Mesothelial cell of epicardium (in vitro differentiated cells): ENCODE results near the gene SLC2A6. TPM values are rescaled to one million over a fixed set of nuclear protein-coding genes. Genes with fewer than 3 reads are reported as not detected.
A peak's percentile ranks its signal among the peaks of the same experiment; 100 is the strongest.

ENCODE experiments used
- DNase-seq, 2 experiments: peaks; one replicate each; pipeline ENCODE4 v3.0.0; 2021; ENCODE audit warnings: low spot score in 2 of 2; ENCODE audit not compliant: unreplicated experiment in 2 of 2
- H3K27ac Mint-ChIP-seq: 2 replicates; pipeline ENCODE4 v1.8.0; 2021; ENCODE audit warnings: mixed read lengths
- H3K27me3 Mint-ChIP-seq: 2 replicates; pipeline ENCODE4 v1.8.0; 2021; ENCODE audit warnings: low read depth, mixed read lengths
- H3K36me3 Mint-ChIP-seq: 2 replicates; pipeline ENCODE4 v1.8.0; 2021; ENCODE audit warnings: mixed read lengths
- H3K4me1 Mint-ChIP-seq: 2 replicates; pipeline ENCODE4 v1.8.0; 2021; ENCODE audit warnings: mixed read lengths
- H3K4me3 Mint-ChIP-seq: 2 replicates; pipeline ENCODE4 v1.8.0; 2021; ENCODE audit warnings: mild to moderate bottlenecking, moderate library complexity, mixed read lengths
- H3K9me3 Mint-ChIP-seq: 2 replicates; pipeline ENCODE4 v1.8.0; 2021; ENCODE audit warnings: mixed read lengths
- total RNA-seq: library from RNA; stranded (reverse); gene quantifications from 3 replicates; pipeline ENCODE4 v1.2.1, GENCODE V29; 2021
- TF ChIP-seq, protein P1 (sequence below): fragments of 200-600 bp; sonication (generic); IDR thresholded peaks from one replicate; pipeline ENCODE4 v1.5.0; 2021; ENCODE audit warnings: antibody characterized with exemption; ENCODE audit not compliant: unreplicated experiment

SLC2A6 gene, protein sequence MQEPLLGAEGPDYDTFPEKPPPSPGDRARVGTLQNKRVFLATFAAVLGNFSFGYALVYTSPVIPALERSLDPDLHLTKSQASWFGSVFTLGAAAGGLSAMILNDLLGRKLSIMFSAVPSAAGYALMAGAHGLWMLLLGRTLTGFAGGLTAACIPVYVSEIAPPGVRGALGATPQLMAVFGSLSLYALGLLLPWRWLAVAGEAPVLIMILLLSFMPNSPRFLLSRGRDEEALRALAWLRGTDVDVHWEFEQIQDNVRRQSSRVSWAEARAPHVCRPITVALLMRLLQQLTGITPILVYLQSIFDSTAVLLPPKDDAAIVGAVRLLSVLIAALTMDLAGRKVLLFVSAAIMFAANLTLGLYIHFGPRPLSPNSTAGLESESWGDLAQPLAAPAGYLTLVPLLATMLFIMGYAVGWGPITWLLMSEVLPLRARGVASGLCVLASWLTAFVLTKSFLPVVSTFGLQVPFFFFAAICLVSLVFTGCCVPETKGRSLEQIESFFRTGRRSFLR
- 8.2 to 9.0 TPM (median 8.2 TPM) in 3 replicates for total RNA-seq

DNA sequence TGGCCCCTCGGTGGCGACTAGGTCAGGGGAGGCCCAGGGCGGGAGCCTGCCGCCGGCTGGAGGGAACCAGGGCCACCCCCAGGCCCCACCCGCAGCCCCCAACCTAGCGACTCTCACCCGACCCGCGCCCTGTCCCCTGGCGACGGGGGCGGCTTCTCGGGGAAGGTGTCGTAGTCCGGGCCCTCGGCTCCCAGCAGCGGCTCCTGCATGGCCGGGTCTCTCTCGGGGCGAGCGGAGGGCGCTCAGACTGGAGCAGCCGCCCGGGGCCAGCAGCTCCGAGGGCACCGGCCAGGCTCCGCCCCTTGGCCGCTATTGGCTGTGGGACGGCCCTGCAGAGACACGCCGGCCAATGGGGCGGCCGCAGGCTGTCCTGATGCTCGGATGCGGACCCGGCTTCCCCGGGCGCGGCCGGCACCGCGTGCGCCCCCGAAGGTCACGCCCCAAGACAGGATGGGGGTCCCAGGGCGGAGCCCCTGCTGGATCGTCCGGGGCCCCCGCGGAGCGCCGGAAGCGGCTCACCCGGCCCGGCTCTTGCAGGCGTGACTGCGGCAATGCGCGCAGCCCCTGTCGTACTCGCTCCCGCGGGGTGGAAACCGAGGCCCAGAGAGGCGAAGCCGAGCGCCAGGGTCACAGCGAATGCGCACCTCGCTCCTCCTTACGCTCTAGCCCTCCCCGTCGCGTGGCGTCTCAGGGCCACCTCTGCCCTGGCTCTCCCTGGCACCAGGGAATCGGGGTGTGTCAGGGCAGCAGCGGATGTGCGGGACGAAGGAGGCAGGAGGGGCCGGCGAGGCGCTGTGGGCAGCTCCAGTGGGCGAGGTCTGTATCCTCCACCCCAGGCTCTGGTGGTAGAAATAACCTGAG lies at the start of gene SLC2A6:
TSS of gene SLC2A6 (minus strand) at position 249 of the 861 bp plus-strand sequence. CDS start at position 209, 40 bp downstream.
- peak within 1 kb of the TSS; percentile 54 for H3K4me3 Mint-ChIP-seq
- peak; percentile 79 to 83 for DNase-seq
- no peaks in the 10 kb centered on the region for H3K36me3 Mint-ChIP-seq
- H3K27ac Mint-ChIP-seq, result no peak within 1 kb of the TSS
- peaks cover 10% of the 10 kb centered on the region for H3K27me3 Mint-ChIP-seq
- peaks cover 7% of the 10 kb centered on the region for H3K4me1 Mint-ChIP-seq
- no peaks in the 10 kb centered on the region for H3K9me3 Mint-ChIP-seq
- TF ChIP-seq, protein P1, sequence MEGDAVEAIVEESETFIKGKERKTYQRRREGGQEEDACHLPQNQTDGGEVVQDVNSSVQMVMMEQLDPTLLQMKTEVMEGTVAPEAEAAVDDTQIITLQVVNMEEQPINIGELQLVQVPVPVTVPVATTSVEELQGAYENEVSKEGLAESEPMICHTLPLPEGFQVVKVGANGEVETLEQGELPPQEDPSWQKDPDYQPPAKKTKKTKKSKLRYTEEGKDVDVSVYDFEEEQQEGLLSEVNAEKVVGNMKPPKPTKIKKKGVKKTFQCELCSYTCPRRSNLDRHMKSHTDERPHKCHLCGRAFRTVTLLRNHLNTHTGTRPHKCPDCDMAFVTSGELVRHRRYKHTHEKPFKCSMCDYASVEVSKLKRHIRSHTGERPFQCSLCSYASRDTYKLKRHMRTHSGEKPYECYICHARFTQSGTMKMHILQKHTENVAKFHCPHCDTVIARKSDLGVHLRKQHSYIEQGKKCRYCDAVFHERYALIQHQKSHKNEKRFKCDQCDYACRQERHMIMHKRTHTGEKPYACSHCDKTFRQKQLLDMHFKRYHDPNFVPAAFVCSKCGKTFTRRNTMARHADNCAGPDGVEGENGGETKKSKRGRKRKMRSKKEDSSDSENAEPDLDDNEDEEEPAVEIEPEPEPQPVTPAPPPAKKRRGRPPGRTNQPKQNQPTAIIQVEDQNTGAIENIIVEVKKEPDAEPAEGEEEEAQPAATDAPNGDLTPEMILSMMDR, result no peak

DNA sequence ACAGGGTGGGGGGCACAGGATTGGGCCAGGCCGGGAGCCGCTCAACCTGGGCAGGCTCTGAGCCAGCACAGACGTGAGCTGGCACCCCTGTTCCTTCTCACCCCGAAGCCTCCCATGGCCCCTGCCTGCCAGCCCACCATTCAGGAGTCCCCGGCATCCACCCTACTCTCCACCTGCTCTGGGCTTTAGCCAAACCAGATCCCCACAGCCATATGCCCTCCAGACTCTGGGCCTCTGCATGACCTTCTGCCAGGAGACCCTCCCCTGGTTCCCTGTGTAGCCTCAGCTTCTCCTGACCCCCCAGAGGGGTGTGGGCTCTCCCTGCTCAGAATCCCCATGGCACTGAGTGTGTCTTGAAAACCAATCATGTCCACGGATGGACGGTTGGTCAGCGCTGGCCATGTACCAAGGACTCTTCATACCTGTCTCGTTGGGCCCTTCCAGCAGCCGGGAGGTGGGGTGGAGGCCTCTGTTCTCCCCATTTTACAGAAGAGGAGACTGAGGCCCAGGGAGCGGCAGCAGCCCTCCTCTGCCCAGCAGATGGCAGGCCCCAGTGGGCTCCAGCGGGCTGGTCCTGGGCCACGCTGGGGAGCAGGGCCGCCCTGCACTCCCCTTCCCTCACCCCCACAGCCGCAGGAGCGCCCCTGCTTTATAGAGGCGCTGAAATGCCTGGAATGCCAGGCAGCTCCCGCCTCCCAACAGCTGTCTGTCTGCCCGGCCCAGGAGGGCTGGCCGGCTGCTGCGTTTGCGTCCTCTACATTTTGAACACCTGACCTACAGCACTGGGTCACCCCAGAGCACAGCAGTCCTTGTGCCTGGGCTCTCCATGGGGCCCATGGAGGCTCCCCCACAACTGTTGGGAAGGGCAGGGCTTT lies 49.3 kb upstream of the SLC2A6 start:
- no peak for DNase-seq
- H3K36me3 Mint-ChIP-seq, result no peaks in the 10 kb centered on the region
- H3K9me3 Mint-ChIP-seq, result no peaks in the 10 kb centered on the region
- H3K27me3 Mint-ChIP-seq, result no peaks in the 10 kb centered on the region
- TF ChIP-seq, protein P1, result no peak
- peaks cover 62% of the 10 kb centered on the region for H3K4me1 Mint-ChIP-seq
- H3K4me3 Mint-ChIP-seq, result no peak overlapping the region
- H3K27ac Mint-ChIP-seq, result no peak overlapping the region

DNA sequence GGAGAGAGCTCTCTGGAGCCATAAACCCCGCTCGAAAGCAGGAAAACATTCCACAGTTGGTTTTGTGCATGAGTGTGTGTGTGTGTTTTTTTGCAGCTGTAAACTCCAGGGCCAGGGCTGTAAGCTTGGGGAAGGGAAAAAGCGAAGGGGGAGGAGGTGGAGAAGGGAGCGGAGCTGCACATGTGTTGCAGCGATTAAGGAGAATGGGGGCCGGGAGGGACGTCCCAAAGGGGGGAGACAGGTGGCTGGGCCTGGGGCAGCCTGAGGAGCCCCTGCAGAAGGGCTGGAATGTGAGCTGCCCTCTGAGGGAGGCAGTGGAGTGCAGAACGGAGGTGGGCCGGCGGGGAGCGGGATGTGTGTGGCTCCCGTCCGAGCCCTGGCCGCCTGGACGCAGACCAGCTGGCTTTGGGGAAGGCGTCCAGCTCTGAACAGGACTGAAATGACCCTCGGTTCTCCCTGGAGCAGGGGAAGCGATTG lies 48.6 kb upstream of the SLC2A6 start:
- DNase-seq, result no peak
- TF ChIP-seq, protein P1, result no peak
- no peaks in the 10 kb centered on the region for H3K9me3 Mint-ChIP-seq
- H3K4me1 Mint-ChIP-seq, result peaks cover 57% of the 10 kb centered on the region
- H3K27ac Mint-ChIP-seq, result peak overlapping the region; percentile 88
- H3K4me3 Mint-ChIP-seq, result peak overlapping the region; percentile 40
- no peaks in the 10 kb centered on the region for H3K36me3 Mint-ChIP-seq
- no peaks in the 10 kb centered on the region for H3K27me3 Mint-ChIP-seq

DNA sequence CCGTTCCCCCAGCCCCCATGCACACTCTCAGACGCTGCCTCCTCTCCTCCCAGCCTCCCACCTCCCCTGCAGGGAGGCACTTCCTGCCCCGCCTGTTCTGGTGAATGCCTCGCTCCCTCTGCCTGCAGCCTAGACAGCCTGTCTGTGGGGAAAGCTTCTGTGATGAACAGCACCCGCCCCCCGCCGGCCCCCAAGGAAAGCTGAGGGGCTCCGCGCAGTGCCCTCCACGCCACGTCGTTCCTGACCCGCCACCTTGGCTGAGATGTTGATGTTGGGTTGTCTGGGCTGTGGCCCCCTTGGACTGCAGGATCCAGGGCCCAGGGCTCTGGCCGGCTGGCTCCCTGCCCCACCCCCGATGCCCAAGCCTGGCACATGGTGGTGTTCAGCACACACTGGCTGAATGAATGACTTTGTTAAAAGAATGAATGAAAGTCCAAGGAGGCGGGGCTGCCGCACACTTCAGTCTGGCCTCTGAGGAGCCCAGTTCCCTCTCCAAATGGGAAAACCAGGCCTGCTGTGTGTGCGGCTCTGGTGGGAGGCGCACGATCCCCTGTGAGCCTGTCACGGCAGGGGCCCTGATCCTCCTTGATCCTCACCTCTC lies 47.9 kb upstream of the SLC2A6 start:
- Mint-ChIP-seq H3K9me3 (no peaks in the 10 kb centered on the region), H3K36me3 (no peaks in the 10 kb centered on the region), H3K4me3 (peak overlapping the region; percentile 40), H3K27ac (peak overlapping the region; percentile 88), H3K4me1 (peaks cover 54% of the 10 kb centered on the region), H3K27me3 (no peaks in the 10 kb centered on the region)
- TF ChIP-seq, protein P1, result no peak
- DNase-seq, result no peak

DNA sequence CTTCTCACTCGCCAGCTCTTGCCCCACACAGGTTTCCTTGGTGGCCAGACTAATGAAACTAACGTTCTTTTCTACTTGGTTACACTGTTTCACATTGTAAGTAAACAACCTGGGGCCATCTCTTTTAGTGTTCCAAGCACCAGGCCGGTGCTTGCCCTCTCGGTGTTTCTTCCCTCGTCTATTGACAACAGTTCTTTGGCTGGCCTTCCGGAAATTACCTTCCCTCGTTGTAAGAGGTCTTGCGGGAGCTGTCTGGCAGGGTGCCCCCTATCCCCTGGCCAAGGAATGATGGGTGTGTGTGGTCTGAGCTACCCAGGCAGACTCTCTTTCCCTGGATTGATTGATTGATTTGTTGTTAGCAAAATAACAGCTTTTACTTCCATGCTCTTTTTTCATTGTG lies 46.8 kb upstream of the SLC2A6 start:
- no peak overlapping the region for H3K27ac Mint-ChIP-seq
- no peak for DNase-seq
- TF ChIP-seq, protein P1, result no peak
- H3K4me3 Mint-ChIP-seq, result no peak overlapping the region
- H3K9me3 Mint-ChIP-seq, result no peaks in the 10 kb centered on the region
- no peaks in the 10 kb centered on the region for H3K27me3 Mint-ChIP-seq
- H3K4me1 Mint-ChIP-seq, result peaks cover 60% of the 10 kb centered on the region
- H3K36me3 Mint-ChIP-seq, result no peaks in the 10 kb centered on the region
